Mucosa of descending colon (tissue), 3 donors: ENCODE measurements around the gene DDX49. TPM values are rescaled to one million over a fixed set of nuclear protein-coding genes. Genes with fewer than 3 reads are reported as not detected.

Experiments used
- ATAC-seq: fragments of 200-7000 bp; cut with Tn5 transposase; one replicate; pipeline ENCODE4 v1.9.1; 2020; ENCODE audit warnings: mild to moderate bottlenecking, moderate library complexity
- DNase-seq, 3 donors: peaks; one replicate each; pipeline ENCODE4 v3.0.0-alpha.2; 2020
- H3K36me3 ChIP-seq: fragments of 200-600 bp; one replicate; pipeline ENCODE4 v1.8.0; 2021; ENCODE audit warnings: low read depth, mild to moderate bottlenecking
- H3K4me1 ChIP-seq: fragments of 200-600 bp; one replicate; pipeline ENCODE4 v1.8.0; 2021; ENCODE audit warnings: low read depth, mild to moderate bottlenecking
- H3K4me3 ChIP-seq: fragments of 200-600 bp; one replicate; pipeline ENCODE4 v1.8.0; 2021; ENCODE audit warnings: mild to moderate bottlenecking
- H3K9me3 ChIP-seq: fragments of 200-600 bp; one replicate; pipeline ENCODE4 v1.8.0; 2021; ENCODE audit warnings: mild to moderate bottlenecking
- CTCF ChIP-seq: fragments of 200-600 bp; IDR thresholded peaks from one replicate; pipeline ENCODE4 v1.8.0; 2022; ENCODE audit warnings: antibody characterized with exemption, mild to moderate bottlenecking
- intact Hi-C, 2 donors: fragments of 100-400 bp; cut with DNase I in 1 of 2; cut with micrococcal nuclease in 1 of 2; formaldehyde crosslinking; loops; one replicate each; pipeline versions ENCODE4 v1.11.0 to v1.11.1; 2022; cut with DNase I, micrococcal nuclease
- total RNA-seq, 3 donors: library from RNA; stranded (reverse); fragmentation: NEBNext Ultra II Directional in 2 of 3; extraction: Animal tissue kit (Norgen Biotek cat#: 25700) in 2 of 3; gene quantifications; one replicate each; pipeline versions ENCODE4 v1.2.1 to v1.2.4, GENCODE V29; 2021 to 2023
- donor health status: DM: no; HTN: no; CAD: no; lungs with moderate emphysema.
- donor health status: DM: no; HTN: no; CAD: no.
- donor health status: DM: no; HTN: yes; CAD: no.

Gene DDX49
- total RNA-seq, 3 donors from 2014 or later: 37.4 to 47.3 (median 40.4) TPM

DNA sequence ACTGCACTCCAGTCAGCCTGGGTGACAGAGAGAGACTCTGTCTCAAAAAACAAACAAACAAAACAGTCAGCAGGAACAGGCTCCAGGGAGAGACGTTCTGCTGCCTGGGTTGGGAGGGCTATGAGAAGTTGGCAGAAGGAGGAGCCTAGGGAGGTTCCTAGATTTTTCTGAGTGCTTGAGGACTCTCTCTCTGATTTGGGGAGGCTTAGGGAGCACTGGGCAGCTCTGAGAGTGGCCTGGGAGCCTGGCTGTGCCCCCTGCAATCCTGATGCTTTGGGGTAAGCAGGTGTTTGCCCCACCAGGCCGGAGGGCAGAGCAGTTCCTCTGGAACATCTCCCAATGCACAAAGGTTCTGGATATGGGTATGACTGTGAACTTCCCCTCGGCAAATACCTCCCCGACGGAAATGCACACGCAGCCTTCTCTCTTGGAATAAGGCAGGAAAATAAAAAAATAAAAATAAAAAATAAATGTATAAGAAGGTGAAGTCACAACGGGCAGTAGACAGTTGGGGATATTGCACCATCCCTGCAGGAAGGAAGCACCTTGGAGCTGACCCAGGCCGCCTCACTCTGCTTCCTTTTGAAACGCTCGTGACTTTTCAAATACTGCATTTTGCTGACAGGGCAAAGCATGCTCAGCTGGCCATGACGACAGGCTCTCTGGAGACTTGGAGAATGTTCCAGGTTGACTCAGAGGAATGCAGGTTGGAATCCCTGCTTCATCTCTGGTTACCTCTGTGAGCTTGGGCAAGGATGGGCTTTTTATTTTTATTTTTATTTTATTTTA lies 48.0 kb downstream of the DDX49 start:
- H3K36me3 ChIP-seq: no peaks in the 10 kb centered on the region
- H3K9me3 ChIP-seq: no peaks in the 10 kb centered on the region
- DNase-seq (peak in 2 of 3 donors; percentile 36 to 61), ATAC-seq (peak; percentile 25)
- intact Hi-C loops: no loop called here
- TF ChIP-seq CTCF: no peak
- no peak overlapping the region for H3K4me3 ChIP-seq
- H3K4me1 ChIP-seq: no peaks in the 10 kb centered on the region

DNA sequence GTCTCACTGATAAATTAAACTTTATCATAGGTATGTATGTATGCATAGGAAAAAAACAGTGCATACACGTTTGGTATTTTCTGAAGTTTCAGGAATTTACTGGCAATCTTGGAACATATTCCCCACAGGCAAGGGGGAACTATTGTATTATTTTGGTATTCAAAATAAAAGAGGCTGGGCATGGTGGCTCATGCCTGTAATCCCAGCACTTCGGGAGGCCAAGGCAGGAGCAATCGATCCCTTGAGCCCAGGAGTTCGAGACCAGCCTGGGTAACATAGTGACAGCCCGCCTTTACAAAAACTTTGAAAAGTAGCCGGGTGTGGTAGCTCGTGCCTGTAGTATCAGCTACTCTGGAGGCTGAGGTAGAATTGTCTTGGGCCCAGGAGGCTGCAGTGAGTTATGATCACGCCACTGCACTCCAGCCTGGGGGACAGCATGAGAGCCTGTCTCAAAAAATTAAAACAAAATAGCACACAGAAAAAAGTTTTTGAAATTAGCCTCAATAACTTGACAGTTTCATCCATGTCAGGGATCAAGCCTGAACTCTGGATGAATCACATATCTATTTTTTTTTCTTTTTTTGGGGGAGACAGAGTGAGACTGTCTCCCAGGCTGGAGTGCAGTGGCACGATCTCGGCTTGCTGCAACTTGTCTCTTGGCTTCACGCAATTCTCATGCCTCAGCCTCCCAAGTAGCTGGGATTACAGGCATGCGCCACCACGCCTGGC lies 50.6 kb downstream of the DDX49 start:
- no peaks in the 10 kb centered on the region for H3K36me3 ChIP-seq
- no peak overlapping the region for H3K4me3 ChIP-seq
- intact Hi-C loops: no loop called here
- DNase-seq (no peak), ATAC-seq (no peak)
- no peaks in the 10 kb centered on the region for H3K4me1 ChIP-seq
- TF ChIP-seq CTCF: no peak
- no peaks in the 10 kb centered on the region for H3K9me3 ChIP-seq

GRCh38 chr19:18972301-18972811 lies 52.8 kb downstream of the DDX49 start:
- DNase-seq (no peak), ATAC-seq (no peak)
- Histone ChIP-seq H3K36me3 (no peaks in the 10 kb centered on the region), H3K4me1 (no peaks in the 10 kb centered on the region), H3K4me3 (no peak overlapping the region), H3K9me3 (no peaks in the 10 kb centered on the region)
- intact Hi-C loops: no loop called here
- TF ChIP-seq CTCF: no peak

DNA sequence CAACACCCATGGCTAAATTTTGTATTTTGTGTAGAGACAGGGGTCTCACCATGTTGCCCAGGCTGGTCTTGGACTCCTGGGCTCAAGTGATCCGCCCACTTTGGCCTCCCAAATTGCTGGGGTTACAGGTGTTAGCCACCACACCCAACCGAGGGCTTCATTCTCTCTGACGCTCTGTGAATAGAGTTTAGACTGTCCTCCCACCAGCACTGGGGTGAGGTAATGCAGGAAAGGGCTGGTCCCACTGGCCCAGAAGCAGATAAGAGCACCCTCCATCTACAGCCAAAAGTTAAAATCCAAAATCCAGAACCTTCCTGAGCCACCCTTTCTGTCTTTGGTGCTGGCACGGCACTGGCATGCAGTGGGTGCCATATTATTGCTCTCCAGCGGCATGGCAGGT lies 53.3 kb downstream of the DDX49 start:
- H3K4me1 ChIP-seq: no peaks in the 10 kb centered on the region
- no peaks in the 10 kb centered on the region for H3K9me3 ChIP-seq
- H3K4me3 ChIP-seq: no peak overlapping the region
- intact Hi-C loops: no loop called here
- no peaks in the 10 kb centered on the region for H3K36me3 ChIP-seq
- no peak for TF ChIP-seq CTCF
- DNase-seq (no peak), ATAC-seq (no peak)

DNA sequence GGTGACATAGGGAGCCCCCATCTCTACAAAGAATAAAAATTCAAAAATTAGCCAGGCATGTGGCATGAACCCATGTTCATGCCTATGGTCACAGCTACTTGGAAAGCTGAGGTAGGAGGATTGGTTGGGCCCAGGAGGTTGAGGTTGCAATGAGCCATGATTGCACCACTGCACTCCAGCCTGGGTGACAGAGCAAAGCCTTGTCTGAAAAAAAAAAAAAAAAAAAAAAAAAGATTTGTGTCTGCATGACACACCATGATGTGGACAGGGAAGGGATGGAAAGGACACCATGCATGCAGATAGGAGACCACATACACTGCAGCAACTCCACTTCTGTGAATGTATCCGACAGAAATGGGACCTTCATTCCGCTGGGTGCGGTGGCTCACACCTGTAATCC lies 55.5 kb downstream of the DDX49 start:
- H3K4me3 ChIP-seq: no peak overlapping the region
- ATAC-seq: no peak
- H3K4me1 ChIP-seq: no peaks in the 10 kb centered on the region
- no peaks in the 10 kb centered on the region for H3K9me3 ChIP-seq
- H3K36me3 ChIP-seq: no peaks in the 10 kb centered on the region
- TF ChIP-seq CTCF: no peak
- DNase-seq: no peak
- intact Hi-C loops: no loop called here
